DMS53 (cell line): ENCODE data around the gene ALAD.
A peak's percentile ranks its signal among the peaks of the same experiment; 100 is the strongest.
"Not testable (repeated sequence)": the region's sequence is repeated elsewhere in the genome, so short reads cannot be mapped to it uniquely, and the experiment has no call there.

Source experiments
- DNase-seq: peaks from one replicate; lab custom pipeline; 2025; lab: John Stamatoyannopoulos, UW

The ALAD gene

DNA sequence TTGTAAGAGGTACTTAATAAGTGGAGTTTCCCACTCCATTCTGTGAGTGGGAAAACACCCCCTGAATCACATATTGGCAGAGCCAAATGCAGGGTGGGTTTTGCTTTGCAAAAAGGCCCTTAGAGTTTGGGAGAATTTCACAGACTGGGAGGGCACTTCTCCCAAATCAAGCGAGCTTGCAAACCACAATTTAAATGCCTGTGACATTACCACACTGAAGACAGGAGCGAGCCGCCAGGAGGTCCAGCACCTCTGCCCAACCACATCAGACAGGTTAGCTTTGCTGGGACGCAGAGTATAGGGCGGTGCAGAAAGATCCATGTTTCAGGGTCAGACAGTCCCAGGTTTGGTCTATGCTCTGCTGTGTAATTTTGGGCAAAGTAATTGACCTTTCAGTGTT is 2.3 kb downstream of the ALAD start:
- DNase-seq: no peak

DNA sequence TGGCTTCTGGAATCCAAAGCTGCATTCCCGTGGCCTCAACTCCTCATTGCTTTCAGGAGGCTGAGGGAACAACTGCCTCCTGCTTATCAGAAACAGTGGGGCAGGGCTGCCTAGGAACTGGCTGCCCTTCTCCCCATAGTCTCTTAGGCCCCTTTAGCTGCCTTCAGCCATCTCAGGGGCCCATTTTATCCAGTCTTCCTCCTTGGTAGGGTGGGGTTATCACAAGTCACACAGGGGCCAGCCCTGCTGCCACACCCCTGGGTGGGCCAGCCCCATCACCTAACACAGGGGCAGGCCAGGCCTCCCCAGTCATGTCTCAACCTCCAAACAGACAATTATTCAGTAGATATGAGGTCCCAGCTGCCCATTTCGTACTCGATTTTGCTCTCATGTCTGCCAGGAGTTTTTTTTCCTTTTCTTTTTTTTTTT is 3.9 kb downstream of the ALAD start:
- DNase-seq: no peak

DNA sequence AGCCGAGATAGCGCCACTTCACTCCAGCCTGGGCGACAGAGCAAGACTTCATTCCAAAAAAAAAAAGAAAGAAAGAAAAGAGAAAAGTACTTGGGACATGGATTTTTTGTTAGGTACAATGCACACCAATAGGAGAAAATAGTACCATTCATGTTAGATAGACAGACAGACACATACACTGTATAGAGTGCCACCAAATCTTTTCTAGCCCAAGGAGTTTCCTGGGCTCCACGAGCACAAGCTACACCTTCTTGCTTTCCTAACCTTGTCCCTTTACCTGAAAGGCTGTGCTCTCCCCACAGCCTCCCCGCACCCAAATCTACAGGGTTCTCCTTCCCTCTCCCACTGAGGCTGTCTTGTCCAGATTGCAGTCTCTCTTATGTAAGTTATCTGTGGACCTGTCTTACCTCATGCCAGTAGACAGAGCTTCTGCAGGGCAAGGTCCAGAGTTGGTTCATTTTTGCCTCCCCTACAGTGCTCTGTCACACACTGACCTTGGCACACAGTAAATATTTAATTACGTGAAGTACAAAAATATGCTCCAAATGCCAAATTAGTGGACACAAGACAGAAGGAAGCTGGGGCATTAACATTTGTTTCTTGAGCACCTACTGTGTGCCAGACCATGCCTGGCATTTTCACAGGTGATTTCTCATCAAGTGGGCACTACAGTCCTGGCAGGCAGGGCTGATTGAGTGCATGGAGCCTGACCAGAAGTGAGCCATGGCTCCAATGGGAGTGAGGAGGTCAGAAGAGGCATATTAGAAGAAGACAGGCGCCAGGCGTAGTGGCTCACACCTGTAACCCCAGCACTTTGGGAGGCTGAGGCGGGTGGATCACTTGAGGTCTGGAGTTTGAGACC is 5.9 kb downstream of the ALAD start:
- DNase-seq: no peak

DNA sequence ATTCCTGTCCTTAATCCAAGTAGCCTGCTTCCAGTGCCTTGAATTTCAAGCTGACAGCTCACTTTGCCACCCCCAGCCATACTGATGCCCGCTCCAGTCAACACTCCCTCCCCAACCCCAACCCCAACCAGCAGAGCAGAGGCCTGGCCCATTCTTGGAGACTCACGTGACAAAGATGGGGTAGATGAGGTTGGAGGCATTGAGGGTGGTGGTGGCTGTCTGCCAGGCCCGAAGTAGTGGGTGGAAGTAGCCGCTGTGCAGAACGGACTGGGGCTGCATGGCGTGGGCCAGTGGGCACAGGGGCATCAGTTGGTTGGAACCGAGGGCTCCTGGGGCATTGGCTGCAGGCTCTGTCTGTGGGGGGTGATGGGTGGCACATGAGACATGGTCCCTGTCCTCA is 7.8 kb downstream of the ALAD start:
- no peak for DNase-seq

DNA sequence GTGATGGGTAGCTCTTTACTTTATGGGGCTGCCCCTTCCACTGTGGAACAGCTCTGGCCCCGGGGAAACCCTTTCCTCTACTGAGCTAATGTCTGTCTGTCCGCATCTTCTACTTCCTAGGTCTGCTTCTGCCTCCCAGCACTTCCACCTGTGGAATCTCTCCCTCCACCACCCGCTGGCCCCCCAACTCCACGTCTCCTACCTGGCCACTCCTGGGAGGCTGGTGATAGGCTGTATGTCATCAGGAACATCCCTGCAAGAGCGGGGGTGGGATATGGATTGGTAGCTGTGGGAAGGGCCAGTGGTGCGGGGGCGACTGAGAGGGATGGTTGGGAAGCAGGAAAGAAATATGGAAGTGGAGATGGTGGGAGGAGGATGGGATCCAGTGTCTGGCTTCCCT is 9.2 kb downstream of the ALAD start:
- no peak for DNase-seq

DNA sequence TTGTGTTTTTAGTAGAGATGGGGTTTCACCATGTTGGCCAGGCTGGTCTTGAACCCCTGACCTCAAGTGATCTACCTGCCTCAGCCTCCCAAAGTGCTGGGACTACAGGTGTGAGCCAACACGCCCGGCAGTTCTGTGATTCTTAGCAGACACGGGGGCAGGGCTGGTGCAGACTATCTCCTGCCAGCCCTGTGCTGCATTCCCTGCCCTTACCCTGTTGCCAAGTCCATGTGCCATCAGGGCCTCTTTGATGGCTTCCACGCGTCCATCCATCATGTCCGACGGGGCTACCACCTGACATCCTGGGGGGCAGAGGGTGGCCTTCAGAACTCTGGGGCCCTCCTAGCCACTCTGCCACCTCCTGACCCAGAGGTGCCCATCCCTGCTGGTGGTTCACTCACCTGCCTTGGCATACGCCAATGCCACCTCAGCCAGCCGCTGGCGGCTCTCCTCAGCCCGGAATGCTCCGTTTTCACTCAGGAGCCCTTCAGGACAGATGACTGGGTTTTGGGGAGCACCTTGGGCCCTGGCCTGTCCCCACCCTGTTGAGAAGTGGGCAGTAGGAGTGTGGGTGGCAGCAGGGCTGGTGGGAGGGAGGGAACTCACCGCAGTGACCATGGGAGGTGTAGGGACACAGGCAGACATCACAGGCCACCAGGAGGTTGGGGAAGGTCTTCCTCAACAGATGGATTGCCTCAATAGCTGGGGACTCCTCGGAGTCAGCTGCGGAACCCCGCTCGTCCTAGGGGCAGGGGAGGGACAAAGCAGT is 10.7 kb downstream of the ALAD start:
- DNase-seq: no peak

DNA sequence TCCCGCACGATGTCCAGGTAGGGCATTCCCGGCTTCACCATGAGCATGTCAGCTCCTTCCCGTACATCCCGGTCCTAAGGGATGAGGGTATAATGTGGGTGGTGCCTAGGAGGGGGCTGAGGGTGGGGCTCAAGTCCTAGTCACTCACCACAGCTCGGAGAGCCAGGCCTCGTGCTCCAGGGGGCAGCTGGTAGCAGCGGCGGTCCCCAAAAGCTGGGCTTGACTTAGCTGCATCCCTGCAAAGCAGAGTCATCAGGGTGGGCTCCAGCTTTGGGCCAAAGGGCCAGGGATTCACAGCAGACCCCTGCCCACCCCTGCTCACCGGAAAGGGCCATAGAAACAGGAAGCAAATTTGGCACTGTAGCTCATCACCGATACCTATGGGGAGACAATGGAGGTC is 11.6 kb downstream of the ALAD start:
- DNase-seq: no peak

DNA sequence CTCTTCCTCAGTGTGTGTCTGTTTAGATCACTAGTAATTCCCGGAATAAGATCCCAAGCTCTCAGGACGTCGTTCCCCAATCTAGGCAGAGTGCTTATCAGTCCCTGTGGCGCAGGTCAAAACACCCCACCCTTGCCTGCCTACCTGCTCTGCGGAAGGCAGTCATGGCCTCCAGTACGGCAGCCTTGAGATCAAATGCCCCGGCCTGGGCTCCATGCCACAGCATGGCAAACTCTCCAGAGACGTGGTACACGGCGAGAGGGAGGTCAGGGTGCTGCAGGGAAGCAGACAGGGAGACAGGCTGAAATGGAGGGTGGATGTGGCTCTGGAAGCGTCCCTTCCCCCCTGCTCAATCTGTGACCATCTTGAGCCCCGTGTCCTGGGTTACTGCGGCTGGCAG is 12.3 kb downstream of the ALAD start:
- no peak for DNase-seq

DNA sequence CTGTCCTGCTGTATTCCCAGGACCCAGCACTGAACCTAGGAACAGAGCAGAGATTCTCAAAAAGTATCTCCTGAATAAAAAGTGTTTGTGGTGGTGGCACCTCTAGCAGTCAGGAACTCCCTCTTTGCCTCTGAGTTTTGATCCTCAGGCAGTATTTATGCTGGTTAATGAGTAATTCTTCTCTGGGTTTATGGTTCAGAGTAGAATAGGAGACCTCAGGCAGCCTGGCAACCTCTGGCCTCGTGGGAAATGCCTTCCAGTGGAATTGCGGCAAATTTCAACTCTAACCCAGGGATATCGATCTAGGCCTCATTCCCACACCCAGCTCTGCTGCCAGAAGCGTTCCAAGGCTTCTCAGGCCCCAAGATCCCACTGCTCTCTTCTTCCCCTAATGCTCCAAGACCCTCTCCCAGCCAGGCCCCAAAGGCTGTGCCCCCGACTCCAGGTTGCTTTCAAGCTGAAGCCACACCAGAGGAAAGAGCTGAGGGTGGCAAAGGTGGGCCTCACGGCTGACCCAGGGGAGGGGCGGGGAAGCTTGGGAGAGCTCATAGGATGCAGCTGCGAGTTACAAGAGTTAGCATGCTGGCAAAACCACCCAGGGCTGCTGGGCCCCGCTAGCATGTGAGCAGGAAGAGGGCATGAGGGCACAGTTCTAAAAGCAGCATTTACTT is 13.4 kb downstream of the ALAD start:
- peak; percentile 49 for DNase-seq

DNA sequence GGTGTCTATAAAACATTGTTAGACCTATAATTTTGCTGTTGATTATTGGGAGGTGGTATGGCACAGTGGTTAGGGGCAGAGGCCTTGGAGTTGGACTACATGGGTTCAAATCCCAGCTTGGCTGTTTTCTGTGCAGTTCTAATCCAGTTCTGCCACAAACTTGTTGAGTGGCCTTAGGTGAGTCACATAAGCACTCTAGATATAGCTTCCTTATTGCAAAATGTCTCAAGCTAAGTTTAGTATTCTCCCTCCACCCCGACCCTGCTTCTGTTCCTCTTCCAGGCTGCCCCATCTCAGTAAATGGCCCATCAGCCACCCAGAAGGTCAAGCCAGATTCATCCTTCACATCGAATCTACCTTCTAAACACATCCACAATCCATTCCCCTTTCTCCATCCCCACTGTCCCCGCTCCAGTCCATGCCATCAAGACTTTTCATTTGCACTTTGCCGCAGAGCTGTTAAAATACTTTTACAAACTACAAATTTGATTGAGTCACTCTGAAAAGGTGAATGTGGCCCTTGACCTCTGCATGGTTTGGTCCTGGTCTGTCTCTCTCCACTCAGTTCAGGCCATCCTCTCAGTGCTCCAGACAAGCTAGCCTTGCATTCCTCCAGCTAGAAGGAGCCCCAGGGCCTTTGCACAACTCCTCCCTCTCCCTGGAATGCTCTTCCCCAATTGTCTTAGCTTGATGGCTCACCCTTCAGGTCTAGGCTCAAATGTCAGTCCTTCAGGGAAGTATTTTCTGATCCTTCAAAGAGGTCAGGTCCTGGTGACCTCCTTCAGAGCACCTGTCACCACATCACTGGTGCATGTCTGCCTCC is 14.3 kb downstream of the ALAD start:
- peak; percentile 6 for DNase-seq

DNA sequence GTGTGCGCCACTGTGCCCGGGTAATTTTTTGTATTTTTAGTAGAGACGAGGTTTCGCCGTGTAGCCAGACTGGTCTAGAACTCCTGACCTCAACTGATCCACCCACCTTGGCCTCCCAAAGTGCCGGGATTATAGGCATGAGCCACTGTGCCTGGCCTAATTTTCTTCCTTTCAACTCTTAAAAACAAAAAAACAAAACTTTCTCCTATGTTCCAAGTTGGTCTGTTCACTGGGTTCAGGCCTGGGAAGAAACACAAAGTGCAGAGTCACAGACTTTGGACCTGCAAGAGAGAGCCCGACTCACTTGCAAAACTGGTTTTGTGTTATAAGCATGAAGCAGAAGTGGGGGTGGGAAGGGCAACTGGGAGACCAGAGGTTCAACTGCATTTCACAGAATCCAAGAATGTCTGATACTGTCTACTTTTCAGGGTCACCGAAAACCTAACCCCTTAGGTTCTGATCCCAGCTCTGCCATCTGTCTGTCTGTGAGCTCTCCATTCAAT is 19.1 kb downstream of the ALAD start:
- peak; percentile 84 for DNase-seq

DNA sequence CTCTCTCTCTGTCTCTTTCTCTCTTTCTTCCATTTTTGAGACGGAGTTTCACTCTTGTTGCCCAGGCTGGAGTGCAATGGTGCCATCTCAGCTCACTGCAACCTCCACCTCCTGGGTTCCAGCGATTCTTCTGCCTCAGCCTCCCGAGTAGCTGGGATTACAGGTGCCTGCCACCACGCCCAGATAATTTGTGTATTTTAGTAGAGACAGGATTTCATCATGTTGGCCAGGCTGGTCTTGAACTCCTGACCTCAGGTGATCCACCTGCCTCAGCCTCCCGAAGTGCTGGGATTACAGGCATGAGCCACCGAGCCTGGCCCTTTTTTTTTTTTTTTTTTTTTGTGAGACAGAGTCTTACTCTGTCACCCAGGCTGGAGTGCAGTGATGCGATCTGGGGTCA is 19.6 kb downstream of the ALAD start:
- DNase-seq: not testable (repeated sequence)

DNA sequence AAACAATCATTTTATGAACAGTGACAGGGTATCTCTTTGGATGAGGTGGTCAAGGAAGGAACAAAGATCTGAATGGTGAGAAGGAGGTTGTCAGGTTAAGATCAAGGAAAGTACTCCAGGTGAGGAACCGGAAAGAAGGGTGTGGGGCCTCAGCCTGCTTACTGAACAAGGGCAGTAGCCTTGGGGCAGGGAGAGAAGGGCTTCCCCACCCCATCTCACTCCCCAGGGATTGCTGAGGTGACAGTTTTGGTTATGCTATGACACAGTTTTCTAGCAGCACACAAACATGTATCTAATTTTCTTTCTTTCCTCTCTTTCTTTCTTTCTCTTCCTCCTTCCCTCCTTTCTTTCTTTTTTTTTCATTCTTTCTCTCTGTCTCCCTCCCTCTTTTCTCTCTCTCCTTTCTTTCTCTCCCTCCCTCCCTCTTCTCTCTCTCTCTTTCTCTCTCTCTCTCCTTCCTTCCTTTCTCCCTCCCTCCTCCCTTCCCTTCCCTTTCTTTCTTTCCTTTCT is 20.2 kb downstream of the ALAD start:
- DNase-seq: peak; percentile 38

DNA sequence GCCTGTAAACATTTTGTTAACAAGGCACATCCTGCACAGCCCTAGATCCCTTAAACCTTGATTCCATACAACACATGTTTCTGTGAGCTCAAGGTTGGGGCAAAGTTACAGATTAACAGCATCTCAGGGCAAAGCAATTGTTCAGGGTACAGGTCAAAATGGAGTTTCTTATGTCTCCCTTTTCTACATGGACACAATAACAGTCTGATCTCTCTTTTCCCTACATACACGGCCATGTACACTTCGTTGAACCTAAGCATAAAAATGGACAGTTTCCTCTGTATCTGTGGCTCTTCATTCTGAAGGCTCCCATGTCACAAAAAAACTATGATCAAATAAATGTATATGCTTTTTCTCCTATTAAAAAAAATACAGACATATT is 21.3 kb downstream of the ALAD start:
- not testable (repeated sequence) for DNase-seq

DNA sequence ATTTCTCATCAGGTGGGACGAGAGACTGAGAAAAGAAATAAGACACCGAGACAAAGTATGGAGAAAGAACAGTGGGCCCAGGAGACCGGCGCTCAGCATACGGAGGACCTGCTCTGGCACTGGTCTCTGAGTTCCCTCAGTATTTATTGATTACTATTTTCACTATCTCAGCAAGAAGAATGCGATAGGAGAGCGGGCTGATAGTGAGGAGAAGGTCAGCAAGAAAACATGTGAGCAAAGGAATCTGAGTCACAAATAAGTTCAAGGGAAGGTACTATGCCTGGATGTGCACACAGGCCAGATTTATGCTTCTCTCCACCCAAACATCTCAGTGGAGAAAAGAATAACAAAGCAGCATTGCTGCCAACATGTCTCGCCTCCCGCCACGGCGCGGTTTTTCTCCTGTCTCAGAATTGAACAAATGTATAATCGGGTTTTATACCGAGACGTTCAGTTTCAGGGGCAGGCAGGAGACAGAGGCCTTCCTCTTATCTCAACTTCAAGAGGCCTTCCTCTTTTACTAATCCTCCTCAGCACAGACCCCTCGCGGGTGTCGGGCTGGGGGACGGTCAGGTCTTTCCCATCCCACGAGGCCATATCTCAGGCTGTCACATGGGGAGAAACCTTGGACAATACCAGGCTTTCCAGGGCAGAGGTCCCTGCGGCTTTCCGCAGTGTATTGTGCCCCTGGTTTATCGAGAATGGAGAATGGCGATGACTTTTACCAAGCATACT is 21.8 kb downstream of the ALAD start:
- not testable (repeated sequence) for DNase-seq

DNA sequence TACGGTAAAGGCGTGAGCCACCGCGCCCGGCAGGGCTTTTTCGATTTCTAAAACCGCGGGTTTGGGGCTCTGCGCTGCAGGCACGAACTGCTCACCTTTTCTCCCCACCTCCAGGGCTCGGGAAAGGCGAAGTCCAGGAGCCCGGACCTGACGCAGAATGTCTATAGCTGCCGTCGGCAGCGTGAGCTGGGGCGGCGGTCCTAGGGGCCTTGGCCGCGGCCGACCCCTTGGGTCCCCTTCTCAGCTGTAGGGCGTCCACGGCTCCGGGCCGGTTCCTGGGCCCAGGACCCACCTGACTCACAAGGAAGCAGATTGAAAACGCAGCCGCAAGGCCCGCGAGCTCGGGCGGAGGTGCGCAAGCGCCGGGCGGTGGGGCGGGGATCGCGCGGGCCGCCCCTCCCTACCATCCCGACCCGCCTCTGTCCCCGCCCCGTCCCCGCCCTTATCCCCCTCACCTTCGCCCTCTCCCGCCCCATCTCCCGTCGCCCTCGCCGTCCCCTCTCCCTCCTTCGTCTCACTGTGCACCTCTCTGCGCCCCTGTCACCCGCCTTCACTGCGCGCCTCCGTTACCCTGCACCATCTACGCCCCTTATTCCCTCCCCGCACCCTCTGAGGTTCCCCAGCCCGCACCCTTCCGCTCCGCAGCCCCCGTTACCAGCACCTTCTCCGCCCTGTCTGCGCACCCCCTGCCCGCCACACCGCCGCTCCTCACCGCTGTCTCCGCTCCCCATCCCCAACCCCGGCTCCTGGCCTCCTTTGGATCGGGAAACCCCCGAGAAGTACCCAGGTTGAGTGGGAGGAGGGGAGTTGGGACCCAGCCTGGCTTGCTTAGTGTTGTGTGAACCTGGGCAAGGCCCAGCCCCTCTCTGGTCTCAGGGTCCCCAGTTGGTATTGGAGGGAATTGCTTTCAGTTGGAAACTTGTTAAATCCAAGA is 24.2 kb downstream of the ALAD start, which contains the start of gene HDHD3:
HDHD3 (minus strand) TSS at position 353 of the 934 bp plus-strand sequence. CDS start 2,632 bp downstream, outside the sequence.
- DNase-seq: peak; percentile 89

DNA sequence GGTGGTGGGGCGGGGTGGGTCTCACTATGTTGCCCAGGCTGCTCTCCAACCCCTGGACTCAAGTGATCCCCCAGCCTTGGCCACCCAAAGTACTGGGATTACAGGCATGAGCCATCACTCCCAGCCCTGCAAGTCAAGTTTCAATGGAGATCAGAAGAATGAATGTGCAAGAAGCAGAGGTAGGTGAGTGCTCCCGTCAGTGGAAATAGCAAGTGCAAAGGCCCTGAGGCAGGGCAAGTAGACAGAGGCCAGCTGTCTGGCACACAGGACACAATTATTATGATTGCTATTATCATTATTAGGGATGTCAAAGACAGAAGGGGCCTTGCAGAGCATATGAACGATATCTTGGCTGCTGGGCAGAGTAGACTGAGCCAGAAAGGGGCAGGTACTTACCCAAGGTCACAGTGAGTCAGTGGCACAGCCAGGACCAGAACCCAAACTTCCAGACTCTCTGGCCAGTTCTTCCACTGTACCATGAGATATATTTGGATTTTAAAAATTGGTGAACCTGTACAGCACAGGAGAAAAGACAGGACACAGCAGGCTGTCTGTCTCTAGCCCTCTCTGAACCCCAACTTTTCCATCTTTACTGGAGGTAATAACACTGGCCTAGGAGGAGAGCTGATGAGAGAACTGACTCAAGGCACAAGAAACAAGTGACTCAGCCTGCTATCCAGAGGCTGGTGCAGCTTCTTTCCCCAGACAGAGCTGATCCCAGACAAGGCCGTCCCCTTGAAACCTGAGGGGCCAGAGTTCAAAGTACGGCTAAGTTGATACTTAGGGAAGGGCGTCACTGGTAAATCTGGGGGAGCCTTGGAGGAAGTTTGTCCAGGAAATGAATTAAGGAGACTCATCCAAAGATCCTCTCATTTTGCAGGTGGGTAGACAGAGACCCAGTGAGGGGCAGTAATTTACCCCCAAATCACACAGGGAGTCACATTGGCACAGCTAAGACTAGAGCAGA is 25.7 kb downstream of the ALAD start:
- no peak for DNase-seq

DNA sequence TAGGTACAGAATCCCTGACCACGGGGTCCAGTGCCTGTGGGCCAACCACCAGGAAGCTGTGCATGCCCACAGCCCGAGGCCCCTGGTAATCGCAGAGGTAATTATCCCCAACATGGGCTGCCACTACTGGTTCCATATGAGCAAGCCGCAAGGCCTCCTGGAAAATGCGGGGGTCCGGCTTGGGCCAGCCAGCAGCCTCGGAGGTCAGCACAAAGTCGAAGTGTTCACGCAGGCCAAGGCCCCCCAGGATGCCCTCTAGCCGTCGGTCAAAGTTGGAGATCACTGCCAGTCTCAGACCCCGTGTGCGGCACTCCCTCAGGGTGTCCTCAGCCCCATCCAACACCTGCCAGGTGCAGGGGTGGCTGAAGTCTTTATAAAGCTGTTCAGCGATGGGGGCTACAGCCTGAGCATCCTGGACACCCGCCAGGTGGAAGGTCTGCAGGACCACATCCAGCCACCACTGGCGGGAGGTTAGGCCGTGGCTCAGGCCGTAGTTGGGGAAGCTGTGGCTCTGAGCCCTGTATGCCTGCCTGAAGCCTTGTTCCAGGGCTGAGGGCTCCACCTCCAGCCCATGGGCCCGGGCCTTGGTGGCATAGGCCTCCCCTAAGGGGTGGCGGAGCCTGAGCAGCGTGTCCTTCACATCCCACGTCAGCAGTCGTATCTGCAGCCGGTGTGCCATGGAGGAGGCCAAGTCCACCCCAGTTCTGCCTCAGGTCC is 27.2 kb downstream of the ALAD start:
- DNase-seq: no peak
